Fibroblast of villous mesenchyme (primary cell): ENCODE measurements around the gene MIR17HG. TPM values are rescaled to one million over a fixed set of nuclear protein-coding genes. Genes with fewer than 3 reads are reported as not detected.
A peak's percentile ranks its signal among the peaks of the same experiment; 100 is the strongest.

ENCODE experiments used
- DNase-seq: peaks from one replicate; pipeline ENCODE4 v3.0.0-alpha.2; 2010; ENCODE audit warnings: low read depth
- H3K4me3 ChIP-seq: 2 replicates; pipeline ENCODE4 v1.5.1; 2011; ENCODE audit warnings: low read depth, mild to moderate bottlenecking, low read length
- total RNA-seq: library from RNA; depleted of rRNA; stranded (reverse); fragments of >200 nt; gene quantifications from 2 replicates; pipeline ENCODE4 v1.2.3, GENCODE V29; 2012
- TF ChIP-seq, protein P1 (sequence below): IDR thresholded peaks from 2 replicates; pipeline ENCODE4 v1.5.1; 2012; ENCODE audit warnings: low read depth, mild to moderate bottlenecking, low read length; ENCODE audit not compliant: insufficient read depth

The MIR17HG gene
- 3.2 and 3.9 TPM in 2 replicates for total RNA-seq

DNA sequence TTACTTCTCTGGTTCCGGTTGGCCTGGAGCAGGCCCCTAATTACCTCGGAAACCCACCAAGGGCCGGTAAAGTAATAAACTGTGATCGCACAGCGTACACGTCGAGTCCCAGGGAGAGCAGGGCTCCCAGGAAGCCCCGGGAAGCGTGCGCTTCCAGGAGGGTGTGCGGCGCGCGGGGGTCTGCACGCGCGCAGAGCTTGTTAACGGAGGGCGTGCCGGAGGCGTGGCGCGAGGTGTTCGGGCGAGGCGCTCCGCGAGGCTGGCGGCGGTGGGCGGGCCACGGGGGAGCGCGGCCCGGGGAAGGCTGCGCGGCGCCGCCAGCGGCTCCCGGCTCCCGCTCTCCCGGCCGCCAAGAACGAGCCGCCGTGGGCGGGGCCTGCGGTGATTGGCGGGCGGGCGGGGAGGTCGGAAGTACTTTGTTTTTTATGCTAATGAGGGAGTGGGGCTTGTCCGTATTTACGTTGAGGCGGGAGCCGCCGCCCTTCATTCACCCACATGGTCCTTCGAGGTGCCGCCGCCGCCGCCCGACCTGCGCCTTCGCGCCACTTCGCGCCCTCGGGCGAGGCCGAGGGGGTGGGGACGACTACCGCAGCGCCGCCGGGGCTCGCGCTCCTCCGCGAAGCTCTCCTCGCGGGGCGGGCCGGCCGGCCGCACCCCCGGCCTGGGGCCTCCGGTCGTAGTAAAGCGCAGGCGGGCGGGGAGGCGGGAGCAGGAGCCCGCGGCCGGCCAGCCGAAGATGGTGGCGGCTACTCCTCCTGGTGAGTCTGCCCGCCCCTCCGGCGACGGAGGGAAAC is at the start of gene MIR17HG:
Gene MIR17HG, plus strand, starts transcription at position 486 of the 794 bp plus-strand sequence.
- peak within 1 kb of the TSS; percentile 61 for H3K4me3 ChIP-seq
- peak; percentile 87 for DNase-seq
- TF ChIP-seq, protein P1, sequence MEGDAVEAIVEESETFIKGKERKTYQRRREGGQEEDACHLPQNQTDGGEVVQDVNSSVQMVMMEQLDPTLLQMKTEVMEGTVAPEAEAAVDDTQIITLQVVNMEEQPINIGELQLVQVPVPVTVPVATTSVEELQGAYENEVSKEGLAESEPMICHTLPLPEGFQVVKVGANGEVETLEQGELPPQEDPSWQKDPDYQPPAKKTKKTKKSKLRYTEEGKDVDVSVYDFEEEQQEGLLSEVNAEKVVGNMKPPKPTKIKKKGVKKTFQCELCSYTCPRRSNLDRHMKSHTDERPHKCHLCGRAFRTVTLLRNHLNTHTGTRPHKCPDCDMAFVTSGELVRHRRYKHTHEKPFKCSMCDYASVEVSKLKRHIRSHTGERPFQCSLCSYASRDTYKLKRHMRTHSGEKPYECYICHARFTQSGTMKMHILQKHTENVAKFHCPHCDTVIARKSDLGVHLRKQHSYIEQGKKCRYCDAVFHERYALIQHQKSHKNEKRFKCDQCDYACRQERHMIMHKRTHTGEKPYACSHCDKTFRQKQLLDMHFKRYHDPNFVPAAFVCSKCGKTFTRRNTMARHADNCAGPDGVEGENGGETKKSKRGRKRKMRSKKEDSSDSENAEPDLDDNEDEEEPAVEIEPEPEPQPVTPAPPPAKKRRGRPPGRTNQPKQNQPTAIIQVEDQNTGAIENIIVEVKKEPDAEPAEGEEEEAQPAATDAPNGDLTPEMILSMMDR: no peak

DNA sequence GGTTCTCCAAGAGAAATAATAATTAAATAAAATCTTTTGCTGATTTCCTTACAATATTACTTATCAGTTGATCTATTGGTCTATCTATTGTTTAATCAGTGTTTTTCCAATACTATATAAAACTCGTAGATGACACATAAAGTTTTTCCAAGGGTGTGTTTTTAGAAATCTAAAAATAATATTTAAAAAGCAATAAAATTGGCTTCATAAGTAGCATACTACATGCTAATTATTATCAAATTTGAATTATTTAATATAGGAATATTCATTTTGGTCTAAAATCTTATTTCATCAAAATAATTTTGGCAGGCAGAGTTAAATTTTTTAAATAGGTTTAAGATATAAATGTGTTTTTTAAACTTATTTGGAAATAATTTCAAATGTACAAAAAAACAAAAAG is 49.4 kb upstream of the MIR17HG start:
- H3K4me3 ChIP-seq: no peak overlapping the region
- TF ChIP-seq, protein P1: no peak
- no peak for DNase-seq

DNA sequence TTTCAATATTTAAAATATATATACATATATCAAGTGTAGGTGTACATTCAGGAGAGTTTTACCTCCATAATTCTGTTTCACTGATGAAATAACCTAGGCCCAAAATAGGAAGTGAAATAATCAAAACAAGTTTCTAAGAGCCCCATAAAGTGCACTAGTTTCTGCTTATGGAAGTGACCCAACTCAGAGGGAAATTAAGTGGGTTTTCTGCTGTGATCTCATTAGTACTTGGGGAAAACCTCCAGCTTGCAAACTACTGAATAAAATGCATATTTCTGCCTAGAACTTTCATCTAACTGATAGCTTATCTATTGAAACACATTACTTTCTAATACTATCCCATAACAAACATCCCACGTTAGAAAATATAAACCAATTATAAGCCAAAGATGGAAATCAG is 45.4 kb upstream of the MIR17HG start:
- TF ChIP-seq, protein P1: no peak
- no peak overlapping the region for H3K4me3 ChIP-seq
- no peak for DNase-seq

DNA sequence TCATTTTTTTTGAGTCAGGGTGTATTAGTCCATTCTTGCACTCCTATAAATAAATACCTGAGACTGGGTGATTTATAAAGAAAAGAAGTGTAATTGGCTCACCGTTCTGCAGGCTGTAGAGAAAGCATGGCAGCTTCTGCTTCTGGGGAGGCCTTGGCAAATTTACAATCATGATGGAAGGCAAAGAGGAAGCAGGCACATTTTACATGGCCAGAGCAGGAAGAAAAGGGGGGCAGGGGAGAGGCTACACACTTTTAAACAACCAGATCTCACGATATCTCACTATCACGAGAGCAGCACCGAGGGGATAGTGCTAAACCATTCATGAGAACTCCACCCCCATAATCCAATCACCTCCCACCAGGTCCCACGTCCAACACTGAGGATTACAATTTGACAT is 44.5 kb upstream of the MIR17HG start:
- TF ChIP-seq, protein P1: no peak

DNA sequence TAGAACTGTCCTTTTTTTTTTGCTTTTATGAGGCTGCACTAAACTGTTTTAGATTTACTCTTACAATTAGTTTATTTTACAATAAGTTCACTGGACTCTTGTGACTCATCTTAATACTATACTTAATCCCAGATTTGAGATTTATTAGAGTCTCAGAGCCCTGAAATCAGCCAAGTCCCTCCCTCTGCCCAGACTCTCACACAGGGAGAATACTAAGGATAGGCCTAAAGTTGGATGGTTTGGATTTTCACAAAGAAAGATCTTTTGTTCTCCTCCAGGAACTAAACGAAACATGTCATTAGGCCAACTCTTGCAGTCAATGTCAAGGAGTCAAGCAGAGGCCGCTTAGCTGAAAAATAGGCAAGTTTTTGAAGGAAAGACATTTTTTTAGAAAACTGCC is 42.7 kb upstream of the MIR17HG start:
- DNase-seq: no peak

More for the DNA sequence above, 44.5 kb upstream of the MIR17HG start:
- no peak overlapping the region for H3K4me3 ChIP-seq
- no peak for DNase-seq

DNA sequence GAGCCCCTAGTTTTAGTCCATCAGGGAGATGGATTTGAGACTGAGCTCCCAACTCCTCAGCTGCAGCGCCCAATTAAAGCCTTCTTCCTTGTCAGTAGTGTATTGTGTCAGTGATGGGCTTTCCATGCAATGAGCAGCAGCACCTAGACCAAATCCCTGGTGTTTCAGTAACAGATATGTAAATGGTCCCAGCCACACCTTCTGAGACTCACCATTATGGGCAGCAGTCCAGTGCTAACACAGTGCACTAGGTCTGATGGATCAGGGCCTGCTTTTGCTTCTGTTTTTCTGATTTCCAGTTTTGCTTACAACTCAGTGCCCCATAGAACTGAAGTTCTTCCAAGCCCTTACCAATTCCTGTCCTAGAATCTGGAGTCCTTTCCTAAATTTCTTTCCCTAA is 41.8 kb upstream of the MIR17HG start:
- DNase-seq: no peak
- TF ChIP-seq, protein P1: no peak
- H3K4me3 ChIP-seq: no peak overlapping the region

More for the DNA sequence above, 42.7 kb upstream of the MIR17HG start:
- H3K4me3 ChIP-seq: no peak overlapping the region
- TF ChIP-seq, protein P1: no peak

DNA sequence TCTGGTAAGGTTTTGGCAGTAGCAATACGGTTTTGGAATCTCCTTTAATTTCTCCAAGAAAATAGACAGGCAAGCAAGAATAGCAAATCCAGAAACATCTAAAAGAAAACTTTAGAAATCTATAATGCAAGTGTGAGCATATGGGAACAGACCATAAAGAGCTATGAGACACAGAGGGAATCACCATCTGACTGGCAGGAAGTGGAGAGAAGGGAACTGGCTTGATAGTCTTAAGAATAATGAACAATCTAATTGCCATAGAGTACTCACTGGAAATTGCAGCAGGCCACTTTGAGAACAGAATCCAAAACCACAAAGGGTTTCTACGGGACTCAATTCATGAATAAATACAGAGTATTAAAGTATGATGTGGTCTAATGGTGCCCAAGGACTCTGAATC is 39.6 kb upstream of the MIR17HG start:
- TF ChIP-seq, protein P1: no peak
- H3K4me3 ChIP-seq: no peak overlapping the region
- DNase-seq: no peak
